Smooth muscle cell of the brain vasculature (primary cell): Measurements from ENCODE around the gene HEXIM1.

Source experiments
- DNase-seq: peaks from one replicate; pipeline ENCODE4 v3.0.0-alpha.2; 2012; ENCODE audit warnings: low read depth, low spot score

HEXIM1 gene, protein sequence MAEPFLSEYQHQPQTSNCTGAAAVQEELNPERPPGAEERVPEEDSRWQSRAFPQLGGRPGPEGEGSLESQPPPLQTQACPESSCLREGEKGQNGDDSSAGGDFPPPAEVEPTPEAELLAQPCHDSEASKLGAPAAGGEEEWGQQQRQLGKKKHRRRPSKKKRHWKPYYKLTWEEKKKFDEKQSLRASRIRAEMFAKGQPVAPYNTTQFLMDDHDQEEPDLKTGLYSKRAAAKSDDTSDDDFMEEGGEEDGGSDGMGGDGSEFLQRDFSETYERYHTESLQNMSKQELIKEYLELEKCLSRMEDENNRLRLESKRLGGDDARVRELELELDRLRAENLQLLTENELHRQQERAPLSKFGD

DNA sequence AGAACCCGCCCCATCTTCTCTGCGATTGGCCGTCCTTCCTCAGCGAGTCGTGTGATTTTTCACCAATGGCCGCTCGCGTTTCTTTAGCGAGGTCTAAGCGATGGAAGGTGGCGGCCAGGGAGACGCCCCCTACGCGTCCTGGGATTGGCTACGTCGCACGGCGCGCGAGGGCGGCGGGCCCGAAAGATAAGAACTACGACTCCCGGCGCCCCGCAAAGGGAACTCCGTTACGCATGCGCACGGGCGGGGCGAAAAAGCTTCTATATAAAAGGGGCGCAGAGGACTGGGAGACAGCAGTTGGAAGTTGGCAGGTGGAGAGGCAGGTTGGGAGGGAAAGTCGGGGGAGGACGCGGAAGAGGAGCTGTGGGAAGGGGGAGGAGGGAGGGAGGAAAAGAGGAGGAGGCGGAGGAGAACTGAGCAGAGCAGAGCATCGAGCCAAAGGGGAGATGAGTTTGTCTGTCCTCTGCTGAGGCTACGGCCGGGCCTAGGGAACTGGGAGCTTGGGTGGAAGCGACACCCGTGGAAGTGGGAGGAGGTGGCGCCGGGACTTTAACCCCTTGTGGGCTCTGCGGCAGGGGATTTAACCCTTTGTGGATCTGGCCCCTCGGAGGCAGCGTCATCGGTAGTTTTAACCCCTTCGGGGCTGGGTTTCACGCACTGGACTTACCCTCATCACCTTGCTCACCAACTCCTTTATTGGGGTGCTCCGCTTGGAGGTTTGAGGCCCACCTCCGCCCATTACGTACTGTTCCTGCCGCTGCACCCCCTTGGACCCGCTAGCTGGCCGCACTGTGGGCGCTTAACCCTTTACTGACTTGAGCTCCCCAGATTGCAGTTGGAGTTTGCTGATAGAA is at the start of gene HEXIM1:
TSS of gene HEXIM1 (plus strand) at position 293 of the 854 bp plus-strand sequence. CDS start 716 bp downstream, outside the sequence.
- peak; percentile 99 for DNase-seq

DNA sequence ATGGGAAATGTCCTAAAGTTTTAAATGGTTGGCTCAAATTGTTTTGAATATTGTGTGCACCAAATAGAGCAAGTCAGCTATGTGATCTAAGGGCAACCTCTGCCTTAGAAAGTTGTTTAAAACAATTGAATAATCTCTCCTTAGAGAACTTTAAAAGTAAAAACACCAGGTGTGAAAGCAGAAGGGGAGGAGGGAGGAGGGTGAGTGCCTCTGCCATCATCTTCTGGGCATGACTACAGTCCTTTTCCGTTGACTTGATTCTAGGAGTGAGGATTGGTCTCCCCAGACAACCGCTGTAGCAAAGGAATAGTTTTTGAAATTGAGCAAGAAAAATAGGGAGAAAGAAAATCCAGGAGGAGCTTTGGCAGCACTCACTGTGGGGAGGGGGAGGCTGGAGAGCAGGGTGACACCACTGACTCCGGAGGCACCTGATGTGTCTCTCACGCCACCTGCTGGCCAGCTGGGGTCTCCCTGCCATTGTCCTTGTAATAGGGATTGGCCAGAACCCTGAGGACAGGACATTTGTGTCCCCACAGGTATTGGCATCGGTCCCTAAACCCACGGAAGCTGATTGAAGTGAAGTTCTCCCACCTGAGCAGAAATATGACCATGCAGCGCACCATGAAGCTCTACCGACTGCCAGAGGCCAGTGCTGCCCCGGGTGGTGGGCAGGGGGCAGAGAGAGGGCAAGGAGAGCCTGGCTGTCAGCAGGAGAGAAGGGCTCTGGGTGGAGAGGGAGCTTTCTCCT is 49.2 kb upstream of the HEXIM1 start:
- DNase-seq = no peak

DNA sequence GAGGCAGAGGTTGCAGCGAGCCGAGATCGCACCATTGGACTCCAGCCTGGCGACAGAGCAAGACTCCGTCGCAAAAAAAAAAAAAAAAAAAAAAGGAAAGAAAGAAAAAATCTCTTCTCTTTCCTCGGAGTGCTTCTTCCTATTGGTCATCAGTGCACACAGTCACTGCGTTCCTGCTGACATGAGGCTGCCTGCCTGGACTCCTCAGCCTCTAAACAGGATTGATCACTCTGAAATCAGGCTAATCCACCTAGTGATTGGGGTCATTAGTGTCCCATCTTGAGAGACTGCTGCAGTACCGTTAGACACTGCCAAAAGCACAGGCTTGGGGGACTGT is 46.8 kb upstream of the HEXIM1 start:
- DNase-seq = no peak

DNA sequence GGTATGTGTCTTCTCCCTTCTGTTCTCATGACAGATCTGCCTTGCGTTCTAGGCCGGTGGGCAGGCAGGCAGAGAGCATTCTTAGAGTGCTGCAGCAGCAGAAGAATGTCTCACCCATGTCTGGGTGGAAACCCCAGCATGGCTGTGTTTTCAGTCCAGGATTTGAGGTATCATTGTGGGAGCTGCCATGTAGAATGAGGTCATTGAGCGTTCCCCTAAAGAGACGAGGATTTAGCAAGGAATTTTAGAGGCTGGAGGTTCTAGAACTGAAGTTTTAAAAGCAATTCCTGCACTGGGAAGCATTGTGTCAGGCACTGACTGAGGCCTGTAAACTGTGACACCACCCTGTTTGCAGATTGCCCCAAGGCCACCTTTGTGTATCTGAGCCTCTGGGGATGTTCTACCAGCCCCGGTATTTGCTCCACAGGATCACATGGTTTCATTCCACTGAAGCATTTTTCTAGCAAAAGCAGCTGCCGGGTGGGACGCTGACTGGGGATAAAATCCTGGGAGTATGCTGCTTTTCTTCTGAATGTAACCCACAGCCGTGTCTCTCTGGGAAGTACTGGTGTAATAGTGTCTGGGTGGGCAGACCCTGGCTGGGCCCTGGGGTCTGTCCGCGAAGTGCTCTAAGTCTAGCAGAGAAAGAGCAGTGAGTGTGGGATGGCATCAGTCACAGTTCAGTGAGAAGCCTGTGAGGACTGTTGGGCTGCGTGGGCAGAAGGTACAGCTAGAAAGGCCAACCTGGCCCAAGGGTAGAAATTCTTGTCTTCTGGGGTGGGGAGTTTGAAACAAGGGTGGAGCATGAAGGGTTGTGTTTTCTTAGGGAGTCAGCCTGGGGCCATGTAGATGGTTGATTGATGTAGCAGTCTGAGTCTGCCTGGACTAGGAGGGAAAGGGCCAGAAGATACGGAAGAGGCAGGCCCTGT is 46.1 kb upstream of the HEXIM1 start:
- no peak for DNase-seq

DNA sequence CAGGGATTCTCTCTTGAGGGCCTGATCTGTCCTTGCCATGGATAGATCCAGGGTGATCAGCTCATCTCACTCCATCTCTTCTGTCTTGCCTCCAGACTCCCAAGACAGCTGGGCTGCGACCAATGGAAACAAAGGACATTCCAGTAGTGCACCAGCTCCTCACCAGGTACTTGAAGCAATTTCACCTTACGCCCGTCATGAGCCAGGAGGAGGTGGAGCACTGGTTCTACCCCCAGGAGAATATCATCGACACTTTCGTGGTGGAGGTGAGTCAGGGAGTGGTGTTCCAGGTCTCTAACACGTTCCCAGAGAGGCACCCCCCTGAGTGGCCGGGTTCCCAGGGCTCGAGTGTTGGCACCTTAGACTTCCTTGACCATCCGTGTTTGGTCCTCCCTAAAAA is 45.4 kb upstream of the HEXIM1 start:
- DNase-seq = no peak

DNA sequence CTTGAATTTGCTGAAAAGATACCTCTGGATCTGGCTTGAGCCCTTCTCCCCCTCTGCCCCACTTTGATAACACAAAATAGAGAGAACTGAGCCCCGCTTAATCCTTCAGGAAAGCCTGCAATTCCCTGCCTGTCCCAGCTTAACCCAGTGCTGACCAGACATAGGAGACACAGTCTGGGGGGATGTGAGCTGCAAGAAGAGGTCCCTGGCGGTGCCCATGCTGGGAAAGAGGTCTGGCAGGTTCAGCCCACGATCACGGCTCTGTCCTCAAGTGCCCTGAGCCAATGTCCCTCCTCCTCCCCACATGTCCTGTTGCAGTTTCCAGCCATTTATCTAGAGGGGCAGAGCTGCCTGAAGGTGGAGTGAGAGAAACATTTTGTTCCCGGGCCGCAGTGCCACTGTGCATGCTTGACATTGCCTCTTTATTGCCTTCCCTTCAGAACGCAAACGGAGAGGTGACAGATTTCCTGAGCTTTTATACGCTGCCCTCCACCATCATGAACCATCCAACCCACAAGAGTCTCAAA is 44.9 kb upstream of the HEXIM1 start:
- no peak for DNase-seq

DNA sequence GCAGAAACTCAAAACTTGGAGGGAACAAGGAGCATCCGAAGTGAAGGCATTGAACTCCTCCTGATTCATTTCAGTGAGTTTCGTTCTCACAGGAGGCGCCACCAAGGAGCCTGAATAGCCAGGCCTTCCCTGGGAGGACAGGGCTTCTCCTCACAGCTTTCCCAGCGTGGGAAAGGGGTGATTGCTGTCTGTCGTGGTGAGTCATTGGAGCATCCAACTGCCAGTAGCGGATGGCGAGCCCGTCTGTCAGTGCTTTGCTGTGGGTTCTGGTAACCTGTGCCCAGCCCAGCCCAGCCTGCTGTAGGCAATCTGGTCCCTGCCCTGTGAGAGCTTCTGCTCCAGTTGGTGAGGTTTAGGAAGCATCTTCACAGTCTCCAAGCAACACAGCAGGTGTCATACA is 44.2 kb upstream of the HEXIM1 start:
- no peak for DNase-seq

DNA sequence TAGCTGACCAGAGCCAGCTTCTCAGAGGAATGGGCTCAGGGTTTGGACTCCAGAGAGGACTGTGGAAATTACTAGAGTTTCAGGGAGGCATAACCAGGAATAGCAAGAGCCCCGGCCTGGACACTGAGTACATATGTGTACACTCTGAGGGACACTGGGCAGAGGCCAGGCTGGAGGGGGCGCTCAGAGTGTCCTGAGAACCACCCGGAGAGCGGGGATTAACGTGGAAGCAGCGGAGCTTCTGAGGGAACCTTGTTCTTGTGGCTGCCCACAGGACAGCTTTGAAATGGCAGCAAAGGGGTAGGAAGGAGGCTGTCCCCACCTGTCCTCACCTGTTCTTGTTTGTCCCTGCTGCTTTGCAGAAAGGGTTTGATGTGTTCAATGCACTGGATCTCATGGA is 43.8 kb upstream of the HEXIM1 start:
- no peak for DNase-seq

DNA sequence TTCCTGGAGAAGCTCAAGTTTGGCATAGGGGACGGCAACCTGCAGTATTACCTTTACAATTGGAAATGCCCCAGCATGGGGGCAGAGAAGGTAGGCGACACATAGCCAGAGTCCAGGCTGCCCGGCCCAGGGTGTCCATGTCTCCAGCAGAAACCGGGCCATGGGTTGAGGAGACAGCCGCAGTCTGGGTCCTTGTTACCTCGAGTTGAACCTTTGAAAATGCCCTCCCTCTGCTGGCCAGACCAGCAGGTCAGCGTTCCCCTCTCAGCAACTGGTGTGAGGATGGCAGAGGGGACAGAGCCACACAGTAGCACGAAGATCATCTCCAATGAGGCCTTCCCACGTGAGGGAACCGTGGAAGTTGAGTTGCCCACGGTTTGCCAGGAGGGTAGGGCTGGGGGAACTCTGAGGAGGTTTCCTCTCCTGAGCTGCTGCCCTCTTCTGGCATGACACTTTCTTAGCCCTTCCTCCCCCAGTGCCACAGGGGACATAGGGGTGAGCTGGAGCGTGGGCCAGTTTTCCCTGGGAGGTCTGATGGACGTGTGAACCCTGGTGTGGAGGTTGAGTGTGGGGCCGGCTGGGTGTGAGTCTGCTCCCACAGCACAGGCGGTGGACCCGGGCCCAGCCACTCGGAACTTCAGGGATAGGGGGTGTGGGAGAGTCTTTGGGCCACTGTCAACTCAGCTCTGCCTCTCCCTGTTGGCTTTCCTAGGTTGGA is 43.2 kb upstream of the HEXIM1 start:
- DNase-seq = no peak

DNA sequence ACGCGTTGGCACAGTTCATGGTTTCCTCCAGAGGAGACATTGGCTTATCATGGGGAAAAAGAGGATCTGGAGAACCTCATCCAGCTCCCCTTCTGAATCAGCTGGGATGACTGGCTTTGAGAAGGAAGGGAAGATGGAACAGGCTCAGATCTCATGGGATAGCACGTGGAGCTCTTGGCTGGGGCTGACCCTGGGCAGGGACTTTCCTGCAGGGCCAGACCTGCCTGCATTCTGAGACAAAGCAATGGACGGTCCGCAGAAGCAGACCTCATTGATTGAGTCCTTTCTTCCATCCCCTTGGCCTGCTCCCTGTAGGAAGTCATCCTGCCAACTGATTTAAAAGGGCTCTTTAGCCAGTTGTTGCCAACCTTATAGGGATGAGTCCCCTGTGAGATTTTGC is 42.2 kb upstream of the HEXIM1 start:
- no peak for DNase-seq

DNA sequence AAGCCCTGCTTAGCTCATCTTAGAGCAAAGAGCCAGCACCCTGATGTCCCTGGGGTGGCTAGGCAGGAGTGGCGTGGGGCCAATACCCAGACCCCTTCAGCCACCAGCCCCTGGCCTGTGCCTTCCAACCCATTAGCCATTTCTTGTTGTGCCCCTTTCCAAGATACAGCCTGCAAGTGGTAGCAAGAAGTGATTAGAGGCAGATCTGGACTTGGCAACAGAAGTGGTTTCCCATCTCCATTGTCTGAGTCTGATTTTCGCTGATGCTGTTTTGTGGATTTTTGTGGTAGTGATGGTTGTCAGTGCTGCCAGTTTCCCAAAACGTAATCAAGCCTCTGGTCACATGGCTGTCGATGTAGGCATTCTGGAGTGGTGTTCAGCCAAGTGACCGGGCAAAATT is 41.7 kb upstream of the HEXIM1 start:
- DNase-seq = no peak

DNA sequence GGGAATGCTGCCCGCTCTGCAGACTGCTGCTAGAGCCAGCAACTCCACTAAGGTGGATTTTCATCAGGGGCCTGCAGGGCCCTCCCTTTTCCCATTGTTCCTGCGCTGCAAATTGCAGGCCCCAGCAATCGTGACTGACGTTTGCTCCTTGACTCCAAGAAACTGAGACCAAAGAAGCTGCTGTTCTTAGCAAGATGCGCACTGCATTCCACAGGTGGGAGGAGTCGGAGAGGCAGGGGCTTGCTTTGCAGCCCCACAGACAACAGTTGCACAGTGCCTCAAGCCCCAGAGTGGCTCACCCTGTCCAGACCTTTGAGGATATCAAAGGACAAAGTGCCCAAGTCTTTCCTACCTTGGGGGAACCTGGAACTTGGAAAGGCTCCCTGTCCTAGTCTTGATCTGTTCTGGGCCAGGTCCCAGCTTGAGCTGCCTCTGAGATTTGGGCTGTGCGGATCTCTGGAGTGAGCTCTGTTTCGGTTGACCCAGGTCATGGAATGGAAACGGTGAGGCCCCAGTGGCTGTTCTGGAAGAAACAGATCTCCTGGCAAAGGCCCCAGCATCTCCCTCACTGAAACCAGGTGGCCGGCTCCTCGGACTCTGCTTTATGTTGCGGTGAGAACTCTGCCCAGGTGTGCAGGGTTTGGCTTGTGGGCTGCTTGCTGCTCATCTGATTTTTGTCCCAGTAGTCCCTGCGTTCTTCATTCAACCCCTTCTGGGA is 40.8 kb upstream of the HEXIM1 start:
- DNase-seq = no peak

DNA sequence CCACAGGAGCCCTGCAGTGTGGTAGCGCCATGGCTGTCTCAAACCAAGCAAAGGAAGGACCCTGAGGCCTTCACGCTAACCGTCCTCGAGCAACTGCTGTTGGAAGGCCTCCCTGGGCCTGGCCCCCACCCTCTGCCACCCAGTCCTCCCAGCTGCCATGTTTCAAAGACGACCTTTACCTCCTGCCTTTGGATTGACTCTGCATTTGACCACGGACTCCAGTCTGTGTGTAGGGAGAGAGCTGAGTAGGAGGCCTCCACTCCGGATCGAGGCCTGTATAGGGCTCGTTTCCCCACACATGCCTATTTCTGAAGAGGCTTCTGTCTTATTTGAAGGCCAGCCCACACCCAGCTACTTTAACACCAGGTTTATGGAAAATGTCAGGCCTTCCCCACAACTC is 40.2 kb upstream of the HEXIM1 start:
- DNase-seq = no peak

DNA sequence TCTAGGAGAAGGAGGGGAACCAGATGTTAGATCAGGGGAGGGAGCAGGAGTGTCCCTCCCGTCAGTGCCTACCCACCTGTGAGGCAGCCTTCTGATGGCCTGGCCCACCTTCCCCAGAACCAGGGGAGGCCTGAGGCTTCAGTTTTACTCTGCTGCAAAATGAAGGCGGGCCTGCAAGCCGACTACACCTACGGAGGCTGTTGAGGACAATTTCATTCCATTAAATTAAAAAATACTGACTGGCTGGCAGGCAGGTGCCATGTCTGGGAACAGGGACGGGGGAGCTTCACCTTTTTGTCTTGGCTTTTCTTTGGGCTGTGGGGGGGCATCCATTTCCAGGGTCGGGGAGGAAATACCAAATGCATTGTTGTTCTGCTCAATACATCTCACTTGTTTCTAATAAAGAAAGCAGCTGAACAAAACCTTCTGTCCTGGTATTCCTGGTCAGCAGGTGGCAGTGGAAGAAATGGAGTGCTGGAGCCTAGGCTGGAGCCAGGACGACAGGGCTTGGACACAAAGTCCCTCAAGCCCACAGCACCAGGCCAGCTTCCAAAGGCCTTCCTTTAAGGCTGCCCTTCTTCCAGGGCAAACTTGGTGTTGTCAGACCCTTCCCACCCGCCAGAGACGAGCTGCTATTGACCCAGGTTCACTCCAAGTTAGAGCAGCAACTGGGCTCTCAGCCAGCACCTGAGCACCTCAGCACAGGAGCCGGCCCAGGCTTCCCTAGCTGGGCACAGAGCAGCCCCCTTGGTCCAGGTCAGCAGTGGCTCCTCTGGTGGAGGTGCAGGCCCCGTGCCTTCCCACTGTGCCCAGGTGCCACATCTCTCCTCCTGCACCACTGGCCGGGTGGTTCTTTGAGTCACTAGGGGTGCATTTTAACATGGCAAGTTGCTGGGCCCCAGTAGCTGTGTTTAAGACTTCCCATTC is 39.4 kb upstream of the HEXIM1 start:
- no peak for DNase-seq

DNA sequence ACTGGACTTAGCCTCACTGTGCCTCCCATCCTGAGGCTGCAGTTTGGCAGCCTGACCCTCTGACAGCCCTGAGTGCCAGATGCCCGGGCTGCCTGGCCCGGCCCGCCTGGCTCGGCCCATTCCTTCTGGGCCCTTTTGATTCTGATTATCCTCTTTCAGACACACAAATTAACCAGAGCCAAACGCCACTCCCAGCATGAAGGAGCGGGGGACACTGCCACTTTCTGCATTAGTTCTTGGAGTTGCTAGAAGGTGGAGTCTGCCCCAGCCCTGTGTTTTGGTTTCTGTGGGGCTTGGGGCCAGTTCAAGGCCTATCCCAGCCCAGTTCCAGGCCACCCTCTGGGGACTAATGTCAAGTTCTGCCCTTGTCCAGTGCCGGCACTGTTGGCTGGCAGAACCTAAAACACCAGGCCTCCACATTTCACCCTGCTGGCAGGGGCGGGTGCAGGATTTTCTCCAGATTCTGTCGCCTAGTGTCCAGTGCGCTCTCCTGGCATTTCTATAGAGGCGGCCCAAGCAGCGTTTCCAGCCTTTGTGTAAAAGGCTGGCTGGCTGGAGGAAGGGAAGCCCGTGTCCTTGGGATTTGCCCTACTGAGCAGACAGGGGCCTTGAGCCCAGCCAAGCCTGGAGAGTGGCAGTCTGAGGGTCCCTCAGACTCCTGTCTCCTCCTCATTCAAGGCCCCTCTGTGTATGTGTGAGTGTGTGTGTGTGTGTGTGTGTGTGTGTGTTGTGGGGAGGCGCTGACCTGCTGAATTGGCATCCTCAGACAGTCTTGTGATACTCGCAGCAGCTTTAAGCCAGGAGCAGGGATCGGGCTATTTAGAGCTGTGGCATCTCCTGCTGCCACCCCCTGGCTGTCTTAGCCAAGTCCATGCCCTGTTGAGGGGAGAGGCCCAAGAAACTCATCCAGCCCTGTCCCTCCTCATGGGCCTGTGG is 37.3 kb upstream of the HEXIM1 start:
- no peak for DNase-seq

DNA sequence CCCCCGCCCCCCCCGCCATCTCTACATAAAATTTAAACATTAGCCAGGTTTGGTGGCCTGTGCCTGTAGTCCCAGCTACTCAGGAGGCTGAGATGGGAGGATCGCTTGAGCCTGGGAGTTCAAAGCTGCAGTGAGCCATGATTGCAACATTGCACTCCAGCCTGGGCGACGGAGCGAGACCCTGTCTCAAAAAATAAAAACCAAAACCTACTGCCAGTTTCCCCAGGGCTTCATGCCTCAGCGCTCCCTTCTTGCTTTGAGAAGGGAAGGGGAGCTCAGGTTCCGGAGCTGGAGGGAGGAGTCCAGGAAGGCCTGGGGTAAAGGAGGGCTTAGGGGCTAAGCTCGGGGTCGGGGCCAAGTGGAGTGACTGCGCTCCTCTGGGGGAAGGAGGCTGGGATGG is 36.4 kb upstream of the HEXIM1 start:
- no peak for DNase-seq
